B cell (primary cell): Measurements from ENCODE around the gene CCDC141.
A peak's percentile ranks its signal among the peaks of the same experiment; 100 is the strongest.

ENCODE experiments used
- EZH2 ChIP-seq: IDR thresholded peaks from 2 replicates; pipeline ENCODE4 v1.6.1; 2012; ENCODE audit warnings: borderline replicate concordance, low read depth, mild to moderate bottlenecking, moderate library complexity, low read length; ENCODE audit not compliant: insufficient read depth, poor library complexity, severe bottlenecking
- TF ChIP-seq, protein P1 (sequence below): fragments of 200-600 bp; IDR thresholded peaks from one replicate; pipeline ENCODE4 v1.8.0; 2022; ENCODE audit warnings: antibody characterized with exemption, mild to moderate bottlenecking

DNA sequence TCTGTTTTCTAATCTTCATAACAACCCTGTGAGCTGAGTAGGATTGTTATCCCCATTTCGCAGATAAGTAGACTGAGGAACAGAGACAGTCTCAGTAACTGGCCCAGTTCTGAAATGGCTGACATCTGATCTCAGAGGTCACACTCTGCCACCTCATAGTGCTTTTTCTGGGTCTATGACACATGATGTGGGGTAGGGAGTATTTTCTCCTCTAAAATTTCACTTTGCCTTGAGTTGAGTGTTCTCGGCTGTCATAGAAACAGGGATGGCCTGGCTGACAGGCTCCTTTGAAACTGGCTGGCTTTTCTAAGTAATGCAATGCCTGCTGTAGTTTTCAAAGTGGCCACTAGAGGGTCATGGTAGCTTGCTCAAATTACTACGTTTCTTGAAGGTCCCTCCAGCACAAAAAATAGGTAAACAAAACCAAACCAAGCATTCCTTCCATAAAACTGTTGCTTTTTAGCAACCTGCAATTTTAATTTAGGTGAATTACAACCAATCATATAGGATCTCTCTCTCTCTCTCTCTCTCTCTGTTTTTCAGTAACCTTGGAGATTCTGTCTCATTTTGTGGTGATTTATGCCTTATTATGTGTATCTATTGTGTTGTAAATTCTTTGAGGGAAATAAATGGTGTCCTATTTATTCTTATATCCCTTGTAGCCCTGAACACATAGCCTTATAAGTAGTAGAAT is 158.5 kb downstream of the CCDC141 start:
- TF ChIP-seq, protein P1, sequence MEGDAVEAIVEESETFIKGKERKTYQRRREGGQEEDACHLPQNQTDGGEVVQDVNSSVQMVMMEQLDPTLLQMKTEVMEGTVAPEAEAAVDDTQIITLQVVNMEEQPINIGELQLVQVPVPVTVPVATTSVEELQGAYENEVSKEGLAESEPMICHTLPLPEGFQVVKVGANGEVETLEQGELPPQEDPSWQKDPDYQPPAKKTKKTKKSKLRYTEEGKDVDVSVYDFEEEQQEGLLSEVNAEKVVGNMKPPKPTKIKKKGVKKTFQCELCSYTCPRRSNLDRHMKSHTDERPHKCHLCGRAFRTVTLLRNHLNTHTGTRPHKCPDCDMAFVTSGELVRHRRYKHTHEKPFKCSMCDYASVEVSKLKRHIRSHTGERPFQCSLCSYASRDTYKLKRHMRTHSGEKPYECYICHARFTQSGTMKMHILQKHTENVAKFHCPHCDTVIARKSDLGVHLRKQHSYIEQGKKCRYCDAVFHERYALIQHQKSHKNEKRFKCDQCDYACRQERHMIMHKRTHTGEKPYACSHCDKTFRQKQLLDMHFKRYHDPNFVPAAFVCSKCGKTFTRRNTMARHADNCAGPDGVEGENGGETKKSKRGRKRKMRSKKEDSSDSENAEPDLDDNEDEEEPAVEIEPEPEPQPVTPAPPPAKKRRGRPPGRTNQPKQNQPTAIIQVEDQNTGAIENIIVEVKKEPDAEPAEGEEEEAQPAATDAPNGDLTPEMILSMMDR, result peak; percentile 98
- no peak for TF ChIP-seq EZH2
